A549 (cell line): Measurements from ENCODE around the gene ZNRD2. TPM values are rescaled to one million over a fixed set of nuclear protein-coding genes. Genes with fewer than 3 reads are reported as not detected.

Source experiments
- ATAC-seq, 2 experiments: fragments of 200-7000 bp in 1 of 2; fragments of >200 bp in 1 of 2; cut with Nextera tagmentation in 1 of 2; cut with Tn5 transposase in 1 of 2; 3 replicates each; pipeline versions ENCODE4 v1.8.0 to v1.9.1; 2018 to 2020; ENCODE audit warnings: mild to moderate bottlenecking in 1 of 2, moderate library complexity in 1 of 2
- CTCF ChIA-PET: fragments of 300-600 bp; sonication (Branson Sonifier 250); formaldehyde crosslinking; extraction: SDS; loops from one replicate; lab custom pipeline; 2021; ENCODE audit warnings: antibody characterized with exemption, inconsistent platforms; lab: Yijun Ruan, JAX
- POLR2A ChIA-PET: fragments of 350-600 bp; formaldehyde crosslinking; extraction: SDS; loops from one replicate; lab custom pipeline; 2021; ENCODE audit warnings: antibody characterized with exemption, inconsistent platforms; lab: Yijun Ruan, JAX
- DNase-seq, 2 experiments: peaks; one replicate each; pipeline versions ENCODE4 v3.0.0 to v3.0.0-alpha.2; 2011 to 2016; ENCODE audit warnings: low read depth in 1 of 2, low spot score in 1 of 2
- FAIRE-seq: peaks from 2 replicates; lab custom pipeline; 2011; peaks lifted over from hg19 to GRCh38; lab: Jason Lieb, UNC
- H3K27ac ChIP-seq, 2 experiments: fragments of >200 bp; sonication (Bioruptor Twin); formaldehyde crosslinking; 3 replicates each; pipeline ENCODE4 v1.5.1; 2016 to 2017
- H3K4me1 ChIP-seq: fragments of >200 bp; sonication (Bioruptor Twin); formaldehyde crosslinking; 3 replicates; pipeline ENCODE4 v1.6.1; 2016
- H3K4me2 ChIP-seq: fragments of >200 bp; sonication (Bioruptor Twin); formaldehyde crosslinking; 3 replicates; pipeline ENCODE4 v1.6.1; 2016
- H3K4me3 ChIP-seq: fragments of >200 bp; sonication (Bioruptor Twin); formaldehyde crosslinking; 3 replicates; pipeline ENCODE4 v1.5.1; 2016
- H3K9me3 ChIP-seq: fragments of >200 bp; sonication (Bioruptor Twin); formaldehyde crosslinking; 3 replicates; pipeline ENCODE4 v1.6.1; 2016
- CEBPB ChIP-seq, 2 experiments: fragments of >200 bp in 1 of 2; sonication (Bioruptor Twin) in 1 of 2; formaldehyde crosslinking in 1 of 2; IDR thresholded peaks; 2 replicates each; pipeline ENCODE4 v1.6.1; 2012 to 2016
- ELK1 ChIP-seq: fragments of 150-350 bp; IDR thresholded peaks from 2 replicates; pipeline ENCODE4 v1.6.1; 2014; ENCODE audit warnings: low read depth, mild to moderate bottlenecking, low read length
- ESRRA ChIP-seq: fragments of 150-350 bp; IDR thresholded peaks from 2 replicates; pipeline ENCODE4 v1.6.1; 2014; ENCODE audit warnings: mild to moderate bottlenecking, low read length, borderline replicate concordance
- GATA3 ChIP-seq: IDR thresholded peaks from 2 replicates; pipeline ENCODE4 v1.6.1; 2012; ENCODE audit warnings: borderline replicate concordance
- HOXB13 ChIP-seq: fragments of 250-450 bp; sonication (Bioruptor Pico); IDR thresholded peaks from 2 replicates; pipeline ENCODE4 v1.5.0; 2020; ENCODE audit warnings: low read depth, mild to moderate bottlenecking, moderate library complexity
- JUN ChIP-seq, 2 experiments: fragments of >200 bp; sonication (Bioruptor Twin); formaldehyde crosslinking; IDR thresholded peaks; 2 replicates in 1 of 2; 3 replicates in 1 of 2; pipeline ENCODE4 v1.6.1; 2016 to 2017
- JUNB ChIP-seq: fragments of >200 bp; sonication (Bioruptor Twin); formaldehyde crosslinking; IDR thresholded peaks from 2 replicates; pipeline ENCODE4 v1.6.1; 2016
- MAFK ChIP-seq: fragments of 450-650 bp; IDR thresholded peaks from 2 replicates; pipeline ENCODE4 v1.6.1; 2014; ENCODE audit not compliant: partially characterized antibody
- MAX ChIP-seq: IDR thresholded peaks from 2 replicates; pipeline ENCODE4 v1.6.1; 2012
- RAD21 ChIP-seq, 2 experiments: fragments of >200 bp in 1 of 2; sonication (Bioruptor Twin) in 1 of 2; formaldehyde crosslinking in 1 of 2; IDR thresholded peaks in 1 of 2; conservative IDR thresholded peaks in 1 of 2; 2 replicates in 1 of 2; 3 replicates in 1 of 2; pipeline ENCODE4 v1.6.1; 2012 to 2018; ENCODE audit warnings: inconsistent platforms in 1 of 2
- RARB ChIP-seq: fragments of 250-450 bp; sonication (Bioruptor Pico); IDR thresholded peaks from 2 replicates; pipeline ENCODE4 v1.8.0; 2021; ENCODE audit warnings: mild to moderate bottlenecking, moderate library complexity
- RFX5 ChIP-seq: fragments of 450-650 bp; IDR thresholded peaks from 2 replicates; pipeline ENCODE4 v1.7.1; 2014; ENCODE audit warnings: antibody characterized with exemption, mild to moderate bottlenecking, moderate library complexity
- RNF2 ChIP-seq: fragments of 200-600 bp; sonication (generic); IDR thresholded peaks from 2 replicates; pipeline ENCODE4 v1.6.1; 2016; ENCODE audit warnings: low read depth, mild to moderate bottlenecking, antibody characterized with exemption, moderate library complexity, borderline replicate concordance
- SMC3 ChIP-seq: fragments of >200 bp; sonication (Bioruptor Twin); formaldehyde crosslinking; IDR thresholded peaks from 3 replicates; pipeline ENCODE4 v1.6.1; 2018; ENCODE audit warnings: inconsistent platforms
- ZSCAN20 ChIP-seq: fragments of 250-450 bp; sonication (Bioruptor Pico); IDR thresholded peaks from 2 replicates; pipeline ENCODE4 v1.8.0; 2022; ENCODE audit warnings: mild to moderate bottlenecking, moderate library complexity
- WGBS: methylation state at CpG from one replicate; pipeline ENCODE4 v1.1.6; 2017; ENCODE audit errors: missing lambda C conversion rate; 5-methylcytosine and 5-hydroxymethylcytosine counted together
- polyA plus RNA-seq, 4 experiments: library from polyadenylated mRNA; depleted of rRNA in 3 of 4; stranded (reverse); fragments of >200 nt; fragmentation: RNase III in 1 of 4; extraction: RNeasy Plus Mini Kit Qiagen cat#74134 plus additional on column Dnase treatment in 1 of 4; gene quantifications; 2 replicates in 3 of 4; 3 replicates in 1 of 4; pipeline ENCODE4 v1.2.3, GENCODE V29; 2011 to 2017
- TF ChIP-seq, protein P1 (sequence below): fragments of 450-650 bp; IDR thresholded peaks from 2 replicates; pipeline ENCODE4 v1.6.1; 2014; ENCODE audit warnings: antibody characterized with exemption
- TF ChIP-seq, protein P2 (sequence below): fragments of 250-450 bp; sonication (Bioruptor Pico); IDR thresholded peaks from 2 replicates; pipeline ENCODE4 v1.5.0; 2020; ENCODE audit warnings: low read depth, mild to moderate bottlenecking, moderate library complexity

ZNRD2 gene
- polyA plus RNA-seq, 2 of the 4 experiments (the other 2 are of a cell fraction), result 28.2 to 66.1 TPM

DNA sequence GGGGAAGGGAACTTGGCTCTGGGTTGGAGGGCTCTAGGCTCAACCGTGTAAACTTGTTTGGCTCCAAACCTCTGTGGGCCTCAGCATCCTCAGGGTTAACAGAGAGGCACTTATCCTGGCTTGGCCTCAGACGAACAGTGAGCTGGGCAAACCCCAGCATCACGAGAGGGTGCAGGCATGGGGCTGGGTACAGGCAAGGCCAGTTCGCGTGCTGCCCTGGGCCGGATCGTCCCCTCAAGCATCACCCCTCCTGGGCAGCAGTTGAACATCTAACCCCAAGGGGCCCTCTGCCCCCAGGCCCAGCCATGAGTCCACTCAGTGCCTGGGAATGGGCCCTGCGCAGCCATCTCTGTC, 7.5 kb downstream of the ZNRD2 start:
- FAIRE-seq (no peak), ATAC-seq (peak in 1 of 2 experiments; percentile 9; a peak in 3 of 6 replicates), DNase-seq (no peak)
- WGBS, result 58% methylated on average over 8 of the region's 8 CpGs
- POLR2A ChIA-PET, result interaction anchor here (0.7 kb wide), 2 partner anchors 11 to 38 kb away, joined by 3 to 4 read pairs; partner anchors contain the start of gene PCNX3
- peak overlapping the region; percentile 92 to 98; a peak in 5 of 6 replicates for H3K27ac ChIP-seq
- TF ChIP-seq, protein P1, sequence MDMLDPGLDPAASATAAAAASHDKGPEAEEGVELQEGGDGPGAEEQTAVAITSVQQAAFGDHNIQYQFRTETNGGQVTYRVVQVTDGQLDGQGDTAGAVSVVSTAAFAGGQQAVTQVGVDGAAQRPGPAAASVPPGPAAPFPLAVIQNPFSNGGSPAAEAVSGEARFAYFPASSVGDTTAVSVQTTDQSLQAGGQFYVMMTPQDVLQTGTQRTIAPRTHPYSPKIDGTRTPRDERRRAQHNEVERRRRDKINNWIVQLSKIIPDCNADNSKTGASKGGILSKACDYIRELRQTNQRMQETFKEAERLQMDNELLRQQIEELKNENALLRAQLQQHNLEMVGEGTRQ, result no peak
- no peak; the same call in 1 of the 2 replicates for TF ChIP-seq MAX
- H3K4me2 ChIP-seq, result peak overlapping the region; percentile 97
- peaks cover 45% of the 10 kb centered on the region for H3K4me1 ChIP-seq
- no peak overlapping the region; the same call in 2 of the 3 replicates for H3K4me3 ChIP-seq
- CTCF ChIA-PET, result interaction anchor here (3.7 to 6.6 kb wide), 3 partner anchors 10 to 37 kb away, joined by 26 to 58 read pairs (median 44); partner anchors contain the start of gene KCNK7
- H3K9me3 ChIP-seq, result no peaks in the 10 kb centered on the region

- FAIRE-seq (no peak), ATAC-seq (no peak), DNase-seq (no peak)
- CTCF ChIA-PET, result interaction anchor here (3.7 to 6.6 kb wide), 3 partner anchors 10 to 37 kb away, joined by 26 to 58 read pairs (median 44); partner anchors contain the start of gene KCNK7
- peaks cover 43% of the 10 kb centered on the region for H3K4me1 ChIP-seq
- 88% methylated on average over 7 of the region's 7 CpGs for WGBS
- peak overlapping the region; percentile 97 for H3K4me2 ChIP-seq
- H3K27ac ChIP-seq, result peak overlapping the region; percentile 92 to 98; a peak in 4 of 6 replicates
- no peak overlapping the region for H3K4me3 ChIP-seq
- no peak for TF ChIP-seq ZSCAN20 (CRISPR knock-in tag)
- no peak for TF ChIP-seq RARB (CRISPR knock-in tag)
- no peak for TF ChIP-seq JUNB
- no peak for TF ChIP-seq ESRRA
- no peak for TF ChIP-seq GATA3
- TF ChIP-seq HOXB13, result no peak
- no peak for TF ChIP-seq JUN (IDR thresholded peaks at IDR 0.05)
- TF ChIP-seq, all 56 proteins: peak for 0
- POLR2A ChIA-PET, result no interaction called here
- no peaks in the 10 kb centered on the region for H3K9me3 ChIP-seq
Observed at GRCh38 chr11:65578134-65578533, 7.9 kb downstream of the ZNRD2 start.

GRCh38 chr11:65578667-65579066, 8.4 kb downstream of the ZNRD2 start:
- ATAC-seq (no peak), FAIRE-seq (no peak)
- no peaks in the 10 kb centered on the region for H3K9me3 ChIP-seq
- TF ChIP-seq JUN (IDR thresholded peaks at IDR 0.05) (no peak), RNF2 (no peak), RAD21 (conservative IDR thresholded peaks at IDR 0.05 in 1 of 2, IDR thresholded peaks at IDR 0.05 in 1 of 2) (no peak), ZSCAN20 (CRISPR knock-in tag) (no peak), ESRRA (no peak), MAFK (no peak), RFX5 (no peak), SMC3 (no peak)
- TF ChIP-seq, protein P1, result no peak
- TF ChIP-seq, protein P2, sequence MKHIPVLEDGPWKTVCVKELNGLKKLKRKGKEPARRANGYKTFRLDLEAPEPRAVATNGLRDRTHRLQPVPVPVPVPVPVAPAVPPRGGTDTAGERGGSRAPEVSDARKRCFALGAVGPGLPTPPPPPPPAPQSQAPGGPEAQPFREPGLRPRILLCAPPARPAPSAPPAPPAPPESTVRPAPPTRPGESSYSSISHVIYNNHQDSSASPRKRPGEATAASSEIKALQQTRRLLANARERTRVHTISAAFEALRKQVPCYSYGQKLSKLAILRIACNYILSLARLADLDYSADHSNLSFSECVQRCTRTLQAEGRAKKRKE (CRISPR knock-in tag), result no peak
- TF ChIP-seq, all 56 proteins: peak for 0
- H3K4me2 ChIP-seq, result no peak overlapping the region; the same call in 2 of the 3 replicates
- WGBS, result 95% methylated on average over 3 of the region's 3 CpGs
- CTCF ChIA-PET, result interaction anchor here (3.7 to 6.6 kb wide), 3 partner anchors 9 to 38 kb away, joined by 26 to 58 read pairs (median 44); partner anchors contain the start of gene KCNK7
- no peak for DNase-seq
- H3K27ac ChIP-seq, result peak overlapping the region in 1 of 2 experiments; percentile 98; a peak in 2 of 6 replicates
- POLR2A ChIA-PET, result interaction anchor here (0.5 to 0.6 kb wide), 2 partner anchors 23 to 648 kb away, joined by 3 to 7 read pairs; no protein-coding TSS in a partner anchor
- H3K4me1 ChIP-seq, result peaks cover 38% of the 10 kb centered on the region
- no peak overlapping the region for H3K4me3 ChIP-seq

- FAIRE-seq, result no peak
- Histone ChIP-seq H3K9me3 (no peaks in the 10 kb centered on the region), H3K4me2 (no peak overlapping the region), H3K4me3 (no peak overlapping the region), H3K27ac (no peak overlapping the region; a peak in 1 of 6 replicates), H3K4me1 (peaks cover 34% of the 10 kb centered on the region)
- DNase-seq, result no peak
- WGBS, result 87% methylated on average over 4 of the region's 4 CpGs
- no peak for ATAC-seq
- CTCF ChIA-PET, result interaction anchor here (5.1 to 6.6 kb wide), 2 partner anchors 9 to 15 kb away, joined by 44 to 58 read pairs; partner anchors contain the start of gene KCNK7
- POLR2A ChIA-PET, result interaction anchor here (0.5 kb wide), 1 partner anchor 23 kb away, joined by 7 read pairs; no protein-coding TSS in a partner anchor
- TF ChIP-seq CEBPB (IDR thresholded peaks at IDR 0.05) (0 out of 4 replicates have a peak, but pooled peaks of 1 of the 2 experiments have one; percentile 28), ELK1 (no peak)
Observed at GRCh38 chr11:65579291-65579690, 9.0 kb downstream of the ZNRD2 start.
